Measurements from ENCODE around the gene FNDC3B.
"Not testable (repeated sequence)": the region's sequence is repeated elsewhere in the genome, so short reads cannot be mapped to it uniquely, and the experiment has no call there.

The FNDC3B gene

GRCh38 chr3:172084871-172085556 is 45.6 kb downstream of the FNDC3B start:
- no peak overlapping the region for H3K4me3 ChIP-seq (ENCODE audit: low read length)
- DNase-seq (ENCODE audit: low read depth, low spot score), result no peak

- H3K4me3 ChIP-seq (ENCODE audit: low read length), result no peak overlapping the region
- DNase-seq (ENCODE audit: low read depth, low spot score), result no peak
These were observed 46.1 kb downstream of the FNDC3B start for GRCh38 chr3:172085557-172085895.

- DNase-seq (ENCODE audit: low read depth, low spot score), result no peak
- H3K4me3 ChIP-seq (ENCODE audit: low read length), result no peak overlapping the region
These were observed 46.7 kb downstream of the FNDC3B start for GRCh38 chr3:172086071-172086470.

GRCh38 chr3:172087198-172087597 is 47.8 kb downstream of the FNDC3B start:
- H3K4me3 ChIP-seq (ENCODE audit: low read length), result no peak overlapping the region
- no peak for DNase-seq (ENCODE audit: low read depth, low spot score)

- DNase-seq (ENCODE audit: low read depth, low spot score), result no peak
- no peak overlapping the region for H3K4me3 ChIP-seq (ENCODE audit: low read length)
These were observed 48.5 kb downstream of the FNDC3B start for GRCh38 chr3:172087602-172088580.

GRCh38 chr3:172089250-172089649 is 49.9 kb downstream of the FNDC3B start:
- DNase-seq (ENCODE audit: low read depth, low spot score), result no peak
- no peak overlapping the region for H3K4me3 ChIP-seq (ENCODE audit: low read length)

GRCh38 chr3:172090035-172090434 is 50.7 kb downstream of the FNDC3B start:
- H3K4me3 ChIP-seq (ENCODE audit: low read length), result no peak overlapping the region
- no peak for DNase-seq (ENCODE audit: low read depth, low spot score)

GRCh38 chr3:172092658-172093057 is 53.3 kb downstream of the FNDC3B start:
- no peak for DNase-seq (ENCODE audit: low read depth, low spot score)
- H3K4me3 ChIP-seq (ENCODE audit: low read length), result no peak overlapping the region

GRCh38 chr3:172093581-172094443 is 54.4 kb downstream of the FNDC3B start:
- not testable (repeated sequence) for DNase-seq (ENCODE audit: low read depth, low spot score)

GRCh38 chr3:172094621-172095557 is 55.5 kb downstream of the FNDC3B start:
- DNase-seq (ENCODE audit: low read depth, low spot score), result no peak
- H3K4me3 ChIP-seq (ENCODE audit: low read length), result no peak overlapping the region

More at GRCh38 chr3:172093581-172094443, 54.4 kb downstream of the FNDC3B start:
- not testable (repeated sequence) for H3K4me3 ChIP-seq (ENCODE audit: low read length)

GRCh38 chr3:172096881-172097420 is 57.6 kb downstream of the FNDC3B start:
- no peak overlapping the region for H3K4me3 ChIP-seq (ENCODE audit: low read length)
- DNase-seq (ENCODE audit: low read depth, low spot score), result no peak

GRCh38 chr3:172097585-172097984 is 58.2 kb downstream of the FNDC3B start:
- H3K4me3 ChIP-seq (ENCODE audit: low read length), result no peak overlapping the region
- no peak for DNase-seq (ENCODE audit: low read depth, low spot score)

GRCh38 chr3:172098698-172099494 is 59.5 kb downstream of the FNDC3B start:
- no peak for DNase-seq (ENCODE audit: low read depth, low spot score)
- no peak overlapping the region for H3K4me3 ChIP-seq (ENCODE audit: low read length)

- no peak for DNase-seq (ENCODE audit: low read depth, low spot score)
- H3K4me3 ChIP-seq (ENCODE audit: low read length), result no peak overlapping the region
These were observed 60.1 kb downstream of the FNDC3B start for GRCh38 chr3:172099495-172099808.

- no peak for DNase-seq (ENCODE audit: low read depth, low spot score)
These were observed 61.1 kb downstream of the FNDC3B start for GRCh38 chr3:172100482-172100881.

GRCh38 chr3:172101107-172101506 is 61.7 kb downstream of the FNDC3B start:
- no peak overlapping the region for H3K4me3 ChIP-seq (ENCODE audit: low read length)
- peak; percentile 32 for DNase-seq (ENCODE audit: low read depth, low spot score)

More at GRCh38 chr3:172100482-172100881, 61.1 kb downstream of the FNDC3B start:
- no peak overlapping the region for H3K4me3 ChIP-seq (ENCODE audit: low read length)

- no peak overlapping the region for H3K4me3 ChIP-seq (ENCODE audit: low read length)
- peak; percentile 46 for DNase-seq (ENCODE audit: low read depth, low spot score)
These were observed 62.9 kb downstream of the FNDC3B start for GRCh38 chr3:172102123-172102882.
